Colon (tissue), 2 donors: ENCODE results near the gene UNC119B.
"Not testable (repeated sequence)": the region's sequence is repeated elsewhere in the genome, so short reads cannot be mapped to it uniquely, and the experiment has no call there.

Experiments used
- FAIRE-seq: peaks from 2 replicates; lab custom pipeline; 2012; peaks lifted over from hg19 to GRCh38; lab: Jason Lieb, UNC
- donor health status: control.
- donor health status: control.

UNC119B gene

DNA sequence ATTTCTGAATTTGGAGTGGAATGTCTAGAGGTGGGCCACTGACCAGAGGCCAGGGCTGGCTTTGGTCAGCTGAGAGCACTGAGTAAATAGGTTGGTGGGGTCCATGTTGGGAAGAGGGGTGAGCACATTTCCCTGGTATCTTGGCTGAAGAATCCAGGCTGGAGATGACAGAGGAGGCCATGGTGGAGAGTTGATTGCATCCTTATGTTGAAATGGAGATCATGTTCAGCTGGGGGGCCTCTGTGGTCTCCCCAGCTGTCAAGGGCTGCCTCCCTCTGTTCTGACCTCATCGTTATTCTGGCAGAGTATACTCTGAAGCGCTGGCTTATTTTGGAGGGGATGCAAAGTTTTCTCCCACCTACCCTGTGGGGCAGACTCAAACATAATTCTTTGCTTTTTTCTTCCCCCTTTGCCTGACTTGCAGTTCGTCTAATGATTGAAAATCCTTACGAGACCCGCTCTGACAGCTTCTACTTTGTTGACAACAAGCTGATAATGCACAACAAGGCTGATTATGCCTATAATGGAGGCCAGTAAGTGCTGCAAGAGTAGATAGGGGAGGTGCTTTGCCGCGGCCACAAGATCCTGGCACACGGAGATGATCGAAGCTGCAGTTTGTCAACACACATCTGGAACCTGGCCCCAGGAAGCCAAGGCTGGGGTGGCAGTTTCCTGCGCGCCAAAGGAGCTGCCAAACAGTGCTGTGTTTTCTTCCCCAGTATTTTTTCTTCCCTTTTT, 9.4 kb downstream of the UNC119B start:
- FAIRE-seq: no peak

DNA sequence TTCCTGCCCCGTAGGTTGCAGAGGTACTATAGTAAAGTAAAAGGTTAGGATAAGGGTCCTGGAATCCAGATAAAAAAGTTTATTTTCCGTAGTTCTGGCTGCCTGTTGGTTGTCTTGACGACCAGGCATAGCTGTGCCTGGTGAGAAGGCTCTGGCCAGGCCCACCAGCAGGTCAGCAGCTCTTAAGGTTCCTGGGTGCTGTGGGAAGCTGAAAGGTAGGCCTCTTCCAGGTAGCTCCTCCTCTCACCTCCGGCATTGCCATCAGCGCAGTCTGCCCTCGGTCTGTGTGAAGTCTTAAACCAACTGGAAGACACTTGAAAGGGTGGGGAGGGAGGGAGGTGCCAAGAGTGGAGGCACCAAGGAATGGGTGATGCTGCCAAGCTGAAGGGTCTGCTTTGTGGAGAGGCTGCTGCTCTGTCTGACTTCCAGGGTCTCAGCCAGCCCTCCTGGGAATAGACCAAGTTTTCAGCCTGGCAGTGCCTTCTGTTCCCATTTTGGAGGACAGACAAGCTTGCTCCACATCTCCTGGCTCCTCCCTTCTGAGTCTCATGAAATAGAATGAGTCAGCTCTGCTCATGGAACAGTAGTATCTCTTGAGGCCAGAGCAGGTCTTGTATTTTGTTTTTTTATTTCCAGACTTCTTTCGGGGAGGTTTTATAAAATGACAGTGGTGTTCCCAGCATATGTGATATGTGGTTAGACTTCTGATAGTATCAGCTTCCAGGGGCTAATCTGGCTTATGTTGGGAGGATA, 10.2 kb downstream of the UNC119B start:
- FAIRE-seq: no peak

DNA sequence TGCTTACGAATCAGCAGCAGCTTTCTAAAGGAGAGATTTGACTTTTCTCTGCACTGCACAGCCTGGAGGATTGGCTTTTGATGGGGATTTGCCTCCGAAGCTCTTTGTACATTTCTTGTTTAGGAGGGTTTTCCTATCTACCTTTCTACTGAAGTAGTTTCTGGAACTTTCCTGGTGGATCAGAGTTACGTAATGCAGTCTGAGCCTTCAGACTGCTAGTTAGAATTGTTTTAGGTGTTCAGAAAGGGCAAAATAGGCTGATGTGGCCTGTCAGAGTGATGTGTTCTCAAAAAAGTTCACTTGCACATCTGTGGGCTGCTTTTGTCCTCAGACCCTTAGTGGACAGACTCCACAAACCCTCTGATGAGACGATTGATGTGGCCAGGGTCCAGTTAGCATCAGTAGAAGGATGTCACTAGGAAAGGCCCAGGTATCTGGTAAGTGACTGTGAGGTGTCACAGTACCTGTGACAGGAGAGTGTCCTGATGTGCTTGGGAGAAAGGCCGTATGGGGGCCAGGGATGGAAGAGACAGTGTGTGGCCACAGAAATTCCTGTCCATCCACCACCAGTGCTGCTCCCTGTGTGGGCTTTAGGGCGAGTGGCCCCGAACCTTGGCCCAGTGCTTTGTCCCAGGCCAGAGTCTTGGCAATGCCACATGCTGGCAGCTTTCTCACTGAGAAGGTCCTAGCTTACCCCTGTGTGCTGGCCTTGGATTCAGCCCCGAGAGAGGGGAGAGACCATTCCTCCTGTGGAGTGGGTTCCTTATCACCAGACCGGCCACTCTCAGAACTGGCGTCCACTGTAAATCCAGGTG, 10.9 kb downstream of the UNC119B start:
- no peak for FAIRE-seq

DNA sequence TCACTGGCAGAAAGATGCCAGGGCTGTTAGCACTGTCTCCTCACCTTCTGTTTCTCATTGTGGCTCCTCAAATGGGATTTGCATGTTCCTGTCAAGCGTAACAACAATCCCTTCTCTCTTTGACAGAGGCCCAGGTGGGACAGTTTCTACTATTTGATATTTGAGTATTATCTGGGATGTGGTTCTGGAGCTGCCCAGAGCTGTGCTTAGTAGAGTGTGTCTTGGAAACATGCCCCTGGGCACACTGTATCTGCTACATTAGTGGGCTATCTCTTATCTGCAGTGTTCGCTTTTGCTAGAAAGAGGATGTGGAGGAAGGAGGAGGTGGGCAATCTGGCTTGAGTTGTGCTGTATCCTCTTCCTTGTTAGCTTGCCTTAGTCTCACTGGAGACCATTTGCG, 11.6 kb downstream of the UNC119B start:
- FAIRE-seq: no peak

DNA sequence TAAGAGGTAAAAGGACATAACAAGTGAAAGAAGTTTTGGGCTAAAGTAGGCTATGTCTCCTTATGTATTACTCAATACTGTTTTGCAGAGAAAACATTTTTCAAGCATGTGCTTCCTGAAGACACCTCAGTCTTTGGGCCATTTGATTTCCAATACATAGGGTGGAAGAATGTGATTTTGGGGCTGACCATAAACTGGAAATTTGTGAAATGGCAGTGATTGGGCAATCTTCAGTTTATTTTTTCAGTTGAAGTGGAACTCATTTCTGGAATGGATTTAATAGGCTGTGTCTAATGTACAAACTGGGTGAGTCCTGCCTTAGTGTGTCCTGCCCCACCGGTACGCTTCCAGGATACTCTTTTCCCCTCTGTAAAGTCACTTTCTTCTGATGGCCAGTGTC, 12.5 kb downstream of the UNC119B start:
- FAIRE-seq: no peak

DNA sequence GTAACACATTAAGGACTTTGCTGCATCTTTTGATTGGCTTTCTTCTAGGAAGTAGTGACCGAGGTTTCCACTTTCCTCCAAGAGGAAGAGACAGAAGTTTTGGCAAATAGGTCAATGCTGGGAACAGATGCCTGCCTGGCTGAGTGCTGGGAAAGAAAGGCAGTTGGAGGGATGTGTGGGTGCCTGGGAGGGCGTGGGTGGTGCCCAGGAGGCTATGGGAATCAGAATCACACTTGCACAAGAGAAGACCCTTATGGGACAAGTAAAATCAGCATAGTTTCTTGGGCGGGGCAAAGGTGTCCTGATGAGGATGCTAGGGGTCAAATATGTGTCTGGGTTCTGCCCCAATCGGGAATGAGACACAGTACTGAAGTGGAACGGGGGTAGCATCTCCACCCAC, 14.5 kb downstream of the UNC119B start:
- FAIRE-seq: no peak

DNA sequence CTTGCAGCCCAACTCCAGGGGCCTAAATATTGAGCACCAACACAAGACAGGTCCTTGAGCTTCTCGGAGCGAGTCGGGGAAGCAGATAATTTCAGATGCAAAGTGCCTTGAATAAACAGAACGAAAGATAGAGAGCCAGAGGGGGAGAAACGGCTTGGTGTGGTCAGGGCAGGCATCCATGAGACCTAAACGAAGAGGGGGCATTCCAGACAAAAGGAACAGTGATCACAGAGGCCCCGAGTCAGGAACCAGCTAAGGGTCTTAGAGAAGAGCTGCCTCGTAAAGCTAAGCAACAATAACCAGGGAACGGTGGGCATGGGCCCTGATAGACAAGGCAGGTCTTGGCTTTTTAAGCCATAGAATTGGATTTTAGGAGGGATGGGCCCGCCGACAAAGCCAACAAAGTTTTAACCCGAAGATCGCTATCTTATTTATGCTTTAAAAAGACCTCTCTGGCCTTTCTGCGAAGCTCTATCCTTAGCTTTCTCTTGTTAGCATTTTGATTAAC, 14.9 kb downstream of the UNC119B start:
- no peak for FAIRE-seq

DNA sequence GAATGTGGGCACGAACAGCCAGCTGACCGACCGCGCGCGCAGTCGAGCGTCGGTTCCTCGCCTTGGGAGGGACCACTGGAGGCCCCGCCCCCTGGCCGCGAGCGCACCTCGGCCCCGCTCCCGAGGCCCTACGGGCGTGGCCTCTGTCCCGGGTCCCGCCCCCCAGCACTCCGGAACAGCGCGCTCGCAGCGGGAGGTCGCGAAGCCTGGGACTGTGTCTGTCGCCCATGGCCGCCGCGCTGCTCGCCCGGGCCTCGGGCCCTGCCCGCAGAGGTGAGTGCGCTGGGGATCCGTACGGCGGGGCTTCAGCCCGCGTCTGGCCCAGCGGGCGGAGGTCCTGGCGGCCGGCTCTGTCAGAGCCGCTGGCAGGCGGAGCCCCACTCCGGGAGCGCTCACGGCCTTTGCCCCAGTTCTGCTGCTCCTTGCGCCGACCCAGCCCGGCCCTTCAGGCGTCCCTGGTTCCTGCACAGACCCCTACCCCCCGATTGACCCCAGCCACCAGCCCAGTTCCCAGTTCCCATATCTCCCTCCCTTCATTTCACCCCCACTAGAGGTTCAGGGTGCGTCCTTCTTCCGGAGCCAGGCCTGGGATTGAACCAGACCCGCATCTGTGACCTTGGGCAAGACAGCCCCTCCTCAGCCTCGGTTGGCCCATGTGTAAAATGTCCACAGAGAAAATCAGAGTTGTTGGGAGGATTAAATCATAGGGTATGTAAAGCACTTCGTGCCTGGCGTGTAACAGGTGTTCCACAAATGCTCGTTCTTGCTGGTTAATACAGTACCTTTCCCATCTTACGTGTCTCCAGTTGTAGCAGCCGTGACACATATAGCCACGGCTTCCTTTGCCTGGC, 15.6 kb downstream of the UNC119B start, which contains the start of gene ACADS:
ACADS (plus strand) TSS at position 168 of the 851 bp plus-strand sequence; CDS start at position 228, 60 bp downstream.
- no peak for FAIRE-seq

DNA sequence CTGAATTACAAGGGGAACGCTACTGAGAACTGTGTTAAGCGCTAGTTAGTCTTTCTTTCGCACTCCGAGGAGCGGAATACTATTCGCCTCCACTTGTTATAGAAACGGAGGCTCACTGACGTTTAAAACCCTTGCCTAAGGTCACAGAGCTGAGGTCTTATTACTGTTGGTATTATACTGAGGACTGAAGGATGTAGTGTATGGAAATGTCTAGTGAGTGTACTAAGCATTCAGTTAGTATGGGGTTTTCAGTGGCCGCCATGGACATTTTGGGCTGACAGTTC, 16.2 kb downstream of the UNC119B start:
- no peak for FAIRE-seq

DNA sequence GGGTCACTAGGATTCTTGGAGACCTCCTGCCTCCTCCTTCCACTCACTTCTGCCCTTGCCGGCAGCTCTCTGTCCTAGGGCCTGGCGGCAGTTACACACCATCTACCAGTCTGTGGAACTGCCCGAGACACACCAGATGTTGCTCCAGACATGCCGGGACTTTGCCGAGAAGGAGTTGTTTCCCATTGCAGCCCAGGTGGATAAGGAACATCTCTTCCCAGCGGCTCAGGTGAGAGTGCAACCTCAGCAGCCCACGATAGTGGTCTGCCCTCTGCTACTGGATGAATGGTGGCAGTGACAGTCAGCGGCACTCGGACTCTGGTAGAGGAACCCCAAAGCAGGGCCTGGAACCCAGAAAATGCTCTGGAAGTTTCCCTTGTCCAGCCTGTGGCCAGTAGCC, 16.7 kb downstream of the UNC119B start:
- no peak for FAIRE-seq

DNA sequence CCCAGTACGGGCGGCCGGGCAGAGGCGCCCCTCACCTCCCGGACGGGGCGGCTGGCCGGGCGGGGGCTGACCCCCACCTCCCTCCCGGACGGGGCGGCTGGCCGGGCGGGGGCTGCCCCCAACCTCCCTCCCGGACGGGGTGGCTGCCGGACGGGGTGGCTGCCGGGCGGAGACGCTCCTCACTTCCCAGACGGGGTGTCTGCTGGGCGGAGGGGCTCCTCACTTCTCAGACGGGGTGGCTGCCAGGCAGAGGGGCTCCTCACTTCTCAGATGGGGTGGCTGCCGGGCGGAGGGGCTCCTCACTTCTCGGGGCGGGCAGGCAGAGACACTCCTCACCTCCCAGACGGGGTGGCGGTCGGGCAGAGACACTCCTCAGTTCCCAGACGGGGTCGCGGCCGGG, 21.9 kb downstream of the UNC119B start:
- FAIRE-seq: not testable (repeated sequence)

DNA sequence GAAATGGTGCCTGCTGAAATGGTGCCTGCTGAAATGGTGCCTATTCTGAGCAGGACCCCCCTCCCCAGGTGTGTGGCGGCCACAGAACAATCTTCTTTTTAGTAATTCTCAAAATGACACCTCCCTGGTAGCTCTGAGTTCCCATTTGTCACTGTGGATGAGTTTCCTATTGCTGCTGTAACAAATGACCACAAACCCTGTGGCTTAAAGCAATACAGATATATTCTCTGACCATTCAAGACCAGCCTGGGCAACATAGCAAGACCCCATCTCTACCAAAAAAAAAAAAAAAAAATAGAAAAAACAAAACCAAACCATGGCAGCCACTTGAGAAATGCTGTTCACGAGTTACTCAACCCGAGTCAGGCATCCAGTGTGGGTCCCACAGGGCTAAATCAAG, 23.3 kb downstream of the UNC119B start:
- no peak for FAIRE-seq

DNA sequence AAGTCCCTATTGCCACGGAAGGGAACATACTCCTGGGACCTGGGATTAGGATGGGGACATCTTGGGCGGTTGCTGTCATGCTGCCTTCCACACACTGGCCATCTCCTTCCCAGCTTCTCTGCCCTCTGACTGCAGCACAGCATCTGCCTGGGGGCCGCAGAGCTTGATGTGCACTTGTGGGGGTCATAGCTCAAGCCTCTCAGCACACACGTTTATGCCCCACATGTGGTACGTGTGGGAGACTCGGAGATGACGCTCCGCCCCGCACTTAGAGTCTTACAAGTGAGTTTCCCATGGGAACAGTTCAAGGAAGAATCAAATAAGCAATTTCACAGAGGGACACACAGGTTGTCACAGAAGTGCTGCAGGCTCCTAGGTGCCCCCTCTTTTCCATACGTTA, 24.0 kb downstream of the UNC119B start:
- FAIRE-seq: no peak

DNA sequence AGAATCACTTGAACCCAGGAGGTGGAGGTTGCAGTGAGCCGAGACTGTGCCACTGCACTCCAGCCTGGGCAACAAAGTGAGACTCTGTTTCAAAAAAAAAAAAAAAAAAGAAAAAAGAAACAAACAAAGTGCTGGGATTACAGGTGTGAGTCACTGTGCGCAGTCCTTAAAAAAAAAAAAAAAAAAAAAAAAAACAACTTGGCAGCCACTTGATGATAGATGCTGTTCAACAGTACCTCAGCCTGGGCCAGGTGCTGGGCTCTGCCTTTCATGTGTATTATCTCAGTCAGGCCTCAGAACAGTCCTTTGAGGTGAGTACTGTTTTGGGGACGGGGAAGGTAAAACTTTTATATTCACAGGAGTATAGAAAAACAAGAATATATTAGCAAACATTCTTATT, 24.9 kb downstream of the UNC119B start:
- no peak for FAIRE-seq

DNA sequence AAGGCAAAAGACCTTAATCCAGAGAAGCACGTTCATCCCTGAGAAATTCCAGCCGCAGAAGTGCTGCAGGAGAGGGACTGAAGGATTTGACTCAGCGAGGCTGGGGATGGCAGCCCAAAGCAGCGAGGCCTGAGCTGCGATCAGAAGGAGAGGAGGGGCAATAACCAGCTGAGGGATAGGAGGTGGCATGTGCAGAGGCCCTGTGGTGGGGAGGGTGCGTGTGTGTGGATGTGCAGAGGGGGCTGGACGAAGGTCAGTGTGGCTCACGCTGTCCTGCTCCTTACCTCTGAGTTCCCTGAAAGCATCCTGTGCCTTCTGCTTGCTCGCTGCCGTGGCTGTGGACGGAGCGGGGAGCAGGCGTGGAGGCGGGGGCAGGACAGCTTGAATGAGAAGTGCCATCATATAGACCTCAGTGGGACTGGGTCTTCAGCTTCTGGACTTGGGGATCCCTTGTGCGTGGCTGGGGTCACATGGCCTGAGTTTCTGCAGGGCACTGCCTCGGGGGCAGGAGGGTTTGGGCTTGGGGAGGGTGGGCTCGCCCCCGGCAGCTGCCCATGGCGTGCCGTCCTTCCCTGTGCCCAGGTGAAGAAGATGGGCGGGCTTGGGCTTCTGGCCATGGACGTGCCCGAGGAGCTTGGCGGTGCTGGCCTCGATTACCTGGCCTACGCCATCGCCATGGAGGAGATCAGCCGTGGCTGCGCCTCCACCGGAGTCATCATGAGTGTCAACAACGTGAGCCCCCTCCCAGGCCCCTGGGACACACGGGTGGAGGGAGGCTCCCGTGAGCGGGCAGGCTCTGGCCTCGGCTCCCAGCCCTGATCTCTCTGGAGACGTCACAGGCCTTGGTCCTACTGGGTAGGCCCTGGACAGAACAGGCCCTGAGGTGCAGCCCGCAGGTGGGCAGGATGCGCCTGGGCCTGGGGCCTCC, 26.4 kb downstream of the UNC119B start:
- no peak for FAIRE-seq

DNA sequence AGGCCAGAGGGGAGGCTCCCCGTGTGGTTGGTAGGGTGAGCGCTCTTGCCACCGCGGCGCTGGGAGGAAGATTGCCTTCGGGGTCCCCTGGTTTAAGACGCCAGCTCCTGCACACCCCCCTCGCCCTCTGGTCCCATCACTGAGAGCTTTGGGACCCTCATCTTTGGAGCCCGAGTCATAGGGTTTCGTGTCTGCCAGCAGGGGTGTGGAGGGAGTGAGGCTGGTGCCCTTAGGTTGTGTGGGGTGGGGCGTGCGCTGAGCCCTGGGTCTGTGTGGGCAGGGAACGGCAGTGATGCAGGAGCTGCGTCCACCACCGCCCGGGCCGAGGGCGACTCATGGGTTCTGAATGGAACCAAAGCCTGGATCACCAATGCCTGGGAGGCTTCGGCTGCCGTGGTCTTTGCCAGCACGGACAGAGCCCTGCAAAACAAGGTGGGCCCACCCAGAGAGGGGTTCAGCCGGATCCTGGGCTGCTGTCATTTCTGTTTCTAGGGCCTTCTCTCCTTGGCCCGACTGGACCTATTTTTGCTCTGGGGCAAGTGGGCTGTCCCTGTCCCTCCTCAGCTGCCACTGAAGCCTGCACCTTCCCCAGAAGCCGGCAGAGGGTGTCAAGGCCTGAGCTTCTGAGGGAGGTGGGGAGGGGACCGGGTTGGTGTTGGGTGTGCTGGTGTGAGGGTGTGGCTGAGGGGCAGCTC, 27.4 kb downstream of the UNC119B start:
- no peak for FAIRE-seq

DNA sequence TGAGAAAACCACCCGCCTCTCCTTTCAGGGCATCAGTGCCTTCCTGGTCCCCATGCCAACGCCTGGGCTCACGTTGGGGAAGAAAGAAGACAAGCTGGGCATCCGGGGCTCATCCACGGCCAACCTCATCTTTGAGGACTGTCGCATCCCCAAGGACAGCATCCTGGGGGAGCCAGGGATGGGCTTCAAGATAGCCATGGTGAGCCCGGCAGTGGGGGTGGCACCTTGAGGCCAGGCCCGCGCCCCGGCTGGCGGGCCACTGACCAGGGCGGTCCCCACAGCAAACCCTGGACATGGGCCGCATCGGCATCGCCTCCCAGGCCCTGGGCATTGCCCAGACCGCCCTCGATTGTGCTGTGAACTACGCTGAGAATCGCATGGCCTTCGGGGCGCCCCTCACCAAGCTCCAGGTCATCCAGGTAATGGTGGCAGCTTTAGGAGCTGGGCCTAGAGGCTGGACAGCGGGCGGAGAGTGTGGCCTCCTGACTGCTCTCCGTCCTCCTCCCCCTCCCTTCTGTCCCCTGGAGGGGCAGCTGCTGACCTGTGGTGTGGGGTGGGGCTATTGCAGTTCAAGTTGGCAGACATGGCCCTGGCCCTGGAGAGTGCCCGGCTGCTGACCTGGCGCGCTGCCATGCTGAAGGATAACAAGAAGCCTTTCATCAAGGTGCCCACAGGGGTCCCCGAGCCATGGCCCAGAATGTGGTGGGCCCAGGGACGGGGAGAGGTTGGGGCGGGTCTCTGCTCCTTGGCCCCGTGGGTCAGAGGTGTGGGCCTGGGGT, 28.2 kb downstream of the UNC119B start:
- no peak for FAIRE-seq

DNA sequence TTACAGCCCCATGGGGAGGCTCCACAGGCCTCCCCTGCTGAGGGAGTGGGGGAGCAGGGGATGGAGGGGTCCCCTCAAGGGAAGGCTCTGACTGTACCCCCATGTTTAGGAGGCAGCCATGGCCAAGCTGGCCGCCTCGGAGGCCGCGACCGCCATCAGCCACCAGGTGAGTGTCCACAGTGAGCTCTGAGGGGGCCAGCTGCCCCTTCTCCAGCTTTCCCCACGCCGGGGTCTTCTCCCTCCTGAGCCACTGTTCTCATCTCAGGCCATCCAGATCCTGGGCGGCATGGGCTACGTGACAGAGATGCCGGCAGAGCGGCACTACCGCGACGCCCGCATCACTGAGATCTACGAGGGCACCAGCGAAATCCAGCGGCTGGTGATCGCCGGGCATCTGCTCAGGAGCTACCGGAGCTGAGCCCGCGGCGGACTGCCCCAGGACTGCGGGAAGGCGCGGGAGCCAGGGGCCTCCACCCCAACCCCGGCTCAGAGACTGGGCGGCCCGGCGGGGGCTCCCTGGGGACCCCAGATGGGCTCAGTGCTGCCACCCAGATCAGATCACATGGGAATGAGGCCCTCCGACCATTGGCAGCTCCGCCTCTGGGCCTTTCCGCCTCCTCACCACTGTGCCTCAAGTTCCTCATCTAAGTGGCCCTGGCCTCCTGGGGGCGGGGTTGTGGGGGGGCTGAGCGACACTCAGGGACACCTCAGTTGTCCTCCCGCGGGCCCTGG, 28.9 kb downstream of the UNC119B start:
- no peak for FAIRE-seq
